ENCODE measurements around the gene RBMS3. TPM values are rescaled to one million over a fixed set of nuclear protein-coding genes. Genes with fewer than 3 reads are reported as not detected.

RBMS3 gene
- total RNA-seq, 1 donor, result 81.1 TPM

- no peak for TF ChIP-seq CTCF (IDR thresholded peaks at IDR 0.05; ENCODE audit: extremely low read depth, low read depth, low read length)
- Histone ChIP-seq H3K27me3 (ENCODE audit: insufficient read depth, low read length) (no peaks in the 10 kb centered on the region), H3K9me3 (ENCODE audit: low read depth, low read length) (no peaks in the 10 kb centered on the region), H3K27ac (ENCODE audit: low read depth, low read length) (no peak overlapping the region), H3K36me3 (ENCODE audit: insufficient read depth, low read length) (no peaks in the 10 kb centered on the region), H3K4me2 (ENCODE audit: insufficient read depth, low read length) (no peak overlapping the region), H2AFZ (ENCODE audit: low read length) (no peak overlapping the region), H3K4me3 (ENCODE audit: insufficient read depth, low read length) (no peak overlapping the region), H3K79me2 (ENCODE audit: insufficient read depth, low read length) (no peaks in the 10 kb centered on the region), H4K20me1 (ENCODE audit: insufficient read depth, low read length) (no peaks in the 10 kb centered on the region), H3K4me1 (ENCODE audit: insufficient read depth, low read length) (peaks cover 7% of the 10 kb centered on the region)
- no peak for DNase-seq (ENCODE audit: insufficient read length, low spot score, missing footprints)
Measured at GRCh38 chr3:29557186-29557585, 276.3 kb downstream of the RBMS3 start.

GRCh38 chr3:29557825-29558224 lies 277.0 kb downstream of the RBMS3 start:
- Histone ChIP-seq H3K27ac (ENCODE audit: low read depth, low read length) (no peak overlapping the region), H3K9me3 (ENCODE audit: low read depth, low read length) (no peaks in the 10 kb centered on the region), H2AFZ (ENCODE audit: low read length) (no peak overlapping the region), H3K4me3 (ENCODE audit: insufficient read depth, low read length) (no peak overlapping the region), H3K27me3 (ENCODE audit: insufficient read depth, low read length) (no peaks in the 10 kb centered on the region), H3K36me3 (ENCODE audit: insufficient read depth, low read length) (no peaks in the 10 kb centered on the region), H4K20me1 (ENCODE audit: insufficient read depth, low read length) (no peaks in the 10 kb centered on the region), H3K4me2 (ENCODE audit: insufficient read depth, low read length) (no peak overlapping the region), H3K4me1 (ENCODE audit: insufficient read depth, low read length) (peaks cover 7% of the 10 kb centered on the region), H3K79me2 (ENCODE audit: insufficient read depth, low read length) (no peaks in the 10 kb centered on the region)
- no peak for DNase-seq (ENCODE audit: insufficient read length, low spot score, missing footprints)
- TF ChIP-seq CTCF (IDR thresholded peaks at IDR 0.05; ENCODE audit: extremely low read depth, low read depth, low read length), result no peak

GRCh38 chr3:29559741-29560465 lies 279.0 kb downstream of the RBMS3 start:
- no peaks in the 10 kb centered on the region for H3K27me3 ChIP-seq (ENCODE audit: insufficient read depth, low read length)
- H3K4me2 ChIP-seq (ENCODE audit: insufficient read depth, low read length), result no peak overlapping the region
- H3K4me1 ChIP-seq (ENCODE audit: insufficient read depth, low read length), result peaks cover 7% of the 10 kb centered on the region
- no peaks in the 10 kb centered on the region for H3K79me2 ChIP-seq (ENCODE audit: insufficient read depth, low read length)
- no peak for TF ChIP-seq CTCF (IDR thresholded peaks at IDR 0.05; ENCODE audit: extremely low read depth, low read depth, low read length)
- H3K9me3 ChIP-seq (ENCODE audit: low read depth, low read length), result no peaks in the 10 kb centered on the region
- H3K27ac ChIP-seq (ENCODE audit: low read depth, low read length), result no peak overlapping the region
- H3K36me3 ChIP-seq (ENCODE audit: insufficient read depth, low read length), result no peaks in the 10 kb centered on the region
- no peak overlapping the region for H3K4me3 ChIP-seq (ENCODE audit: insufficient read depth, low read length)
- no peak overlapping the region for H2AFZ ChIP-seq (ENCODE audit: low read length)
- no peak for DNase-seq (ENCODE audit: insufficient read length, low spot score, missing footprints)
- H4K20me1 ChIP-seq (ENCODE audit: insufficient read depth, low read length), result no peaks in the 10 kb centered on the region

- Histone ChIP-seq H3K79me2 (ENCODE audit: insufficient read depth, low read length) (no peaks in the 10 kb centered on the region), H4K20me1 (ENCODE audit: insufficient read depth, low read length) (no peaks in the 10 kb centered on the region)
- DNase-seq (ENCODE audit: insufficient read length, low spot score, missing footprints), result no peak
Measured at GRCh38 chr3:29561651-29562149, 280.8 kb downstream of the RBMS3 start.

More at GRCh38 chr3:29561651-29562149, 280.8 kb downstream of the RBMS3 start:
- Histone ChIP-seq H3K27me3 (ENCODE audit: insufficient read depth, low read length) (no peaks in the 10 kb centered on the region), H3K9me3 (ENCODE audit: low read depth, low read length) (no peaks in the 10 kb centered on the region), H3K27ac (ENCODE audit: low read depth, low read length) (no peak overlapping the region), H3K36me3 (ENCODE audit: insufficient read depth, low read length) (no peaks in the 10 kb centered on the region), H3K4me1 (ENCODE audit: insufficient read depth, low read length) (no peaks in the 10 kb centered on the region), H3K4me3 (ENCODE audit: insufficient read depth, low read length) (no peak overlapping the region), H2AFZ (ENCODE audit: low read length) (no peak overlapping the region), H3K4me2 (ENCODE audit: insufficient read depth, low read length) (no peak overlapping the region)
- TF ChIP-seq CTCF (IDR thresholded peaks at IDR 0.05; ENCODE audit: extremely low read depth, low read depth, low read length), result no peak

Measured in osteoblast (primary cell).